GM18508 (cell line): ENCODE results near the gene LGALS16.
"Not testable (repeated sequence)": the region's sequence is repeated elsewhere in the genome, so short reads cannot be mapped to it uniquely, and the experiment has no call there.

Experiments
- ATAC-seq: cut with Tn5 transposase; IDR thresholded peaks from one replicate; pipeline ENCODE4 v1.9.1; 2021; ENCODE audit warnings: moderate number of reproducible peaks; ENCODE audit not compliant: insufficient read depth, unreplicated experiment

The LGALS16 gene

GRCh38 chr19:39676004-39676403 is 20.3 kb downstream of the LGALS16 start:
- no peak for ATAC-seq

DNA sequence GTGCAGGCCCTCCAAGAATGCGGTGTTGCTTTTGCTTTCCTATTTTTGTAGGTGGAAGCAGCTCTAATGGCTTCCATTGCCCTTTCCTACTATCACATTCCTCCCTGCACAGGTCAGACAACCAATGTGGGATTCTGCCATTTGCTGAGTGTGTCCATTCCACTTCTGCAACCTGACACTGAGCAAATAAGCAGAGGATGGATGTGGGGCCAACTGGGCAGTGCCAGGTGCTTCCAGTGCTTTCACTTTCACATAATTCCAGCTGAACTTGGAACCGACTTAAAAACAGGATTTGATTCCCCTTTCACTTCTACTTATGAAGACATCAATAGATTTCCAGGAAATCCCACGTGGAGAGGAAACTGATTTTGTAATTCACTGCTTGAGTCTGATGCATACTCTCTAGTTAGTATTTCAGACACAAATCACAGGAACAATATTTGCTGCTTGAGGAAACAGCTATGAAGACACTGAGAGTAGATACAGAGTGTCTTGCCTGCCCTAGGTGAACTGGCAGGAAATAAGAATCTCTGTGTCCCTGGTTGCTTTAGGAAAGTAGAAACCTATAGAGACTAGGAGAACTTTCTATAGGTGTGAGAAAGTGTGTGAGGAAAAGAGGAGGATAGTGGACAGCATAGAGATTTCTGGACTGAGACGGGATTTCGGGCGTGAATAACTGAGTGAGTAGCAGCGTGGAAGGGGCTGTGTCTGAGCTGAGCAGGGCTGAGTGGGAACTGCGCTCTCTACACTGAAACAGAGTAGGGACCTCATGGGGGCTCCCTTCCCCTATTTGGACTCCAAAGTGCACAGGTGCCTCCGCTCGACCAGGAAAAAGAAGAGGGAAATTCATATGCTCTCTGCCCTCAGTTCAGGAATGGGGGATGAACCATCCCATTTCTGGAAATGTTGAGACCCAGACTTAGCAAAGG is 22.5 kb downstream of the LGALS16 start:
- ATAC-seq = no peak

GRCh38 chr19:39679056-39679790 is 23.5 kb downstream of the LGALS16 start:
- ATAC-seq = no peak

DNA sequence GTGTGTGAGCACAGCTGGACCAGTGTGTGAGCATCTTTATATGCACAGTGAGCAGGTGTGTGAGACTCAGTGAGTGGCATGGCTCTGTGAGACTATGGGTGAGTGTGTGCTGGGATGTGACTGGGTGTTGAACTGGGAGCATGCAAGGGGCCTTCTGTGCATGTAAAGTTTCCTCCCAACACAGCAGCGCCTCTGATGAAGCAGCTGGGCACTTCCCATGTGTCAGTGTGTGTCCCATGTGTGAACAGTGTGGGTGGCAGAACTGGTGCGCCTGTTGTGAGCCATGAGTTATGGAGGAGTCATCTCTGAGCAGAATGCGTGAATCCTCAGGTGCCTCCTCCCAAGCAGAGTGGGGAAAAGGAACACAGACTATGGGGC is 24.1 kb downstream of the LGALS16 start:
- no peak for ATAC-seq

DNA sequence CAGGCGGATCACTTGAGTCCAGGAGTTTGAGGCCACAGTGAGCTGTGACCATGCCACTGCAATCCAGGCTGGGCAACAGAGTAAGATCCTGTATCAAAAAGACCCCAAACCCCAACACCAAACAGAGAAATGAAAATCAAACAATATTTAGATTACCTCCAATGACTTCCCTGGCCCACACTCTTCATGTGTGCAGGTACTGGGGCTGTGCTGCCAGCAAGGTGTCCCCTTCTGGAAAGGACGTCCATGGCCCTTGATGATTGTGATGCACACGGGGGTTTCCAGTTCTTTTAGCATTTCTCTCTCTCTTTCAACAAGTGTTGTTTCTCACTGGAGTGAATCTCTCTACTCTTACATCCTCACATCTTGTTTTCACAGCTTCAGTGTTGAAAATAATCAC is 24.9 kb downstream of the LGALS16 start:
- ATAC-seq = no peak

DNA sequence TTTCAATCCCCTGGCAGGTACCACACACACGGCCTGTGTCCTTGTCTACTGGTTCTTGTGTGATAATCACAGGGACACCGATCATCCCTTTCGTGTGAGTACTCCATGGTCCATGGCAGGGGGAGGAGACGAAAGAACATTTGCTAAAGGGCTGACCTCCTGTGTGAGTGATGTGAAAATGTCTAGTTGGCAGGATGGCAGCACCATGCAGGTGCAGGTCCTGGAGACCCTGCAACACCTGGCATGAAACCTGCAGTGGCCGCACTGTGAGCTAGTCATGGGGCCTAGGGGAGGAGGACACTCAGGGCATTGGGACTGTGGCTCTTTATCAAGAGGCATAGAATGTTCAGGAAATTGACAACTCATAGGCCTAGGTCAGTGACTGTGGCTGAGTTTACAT is 25.7 kb downstream of the LGALS16 start:
- no peak for ATAC-seq

- no peak for ATAC-seq
Observed at GRCh38 chr19:39684267-39684666, 28.6 kb downstream of the LGALS16 start.

GRCh38 chr19:39686739-39687138 is 31.0 kb downstream of the LGALS16 start:
- ATAC-seq = no peak

DNA sequence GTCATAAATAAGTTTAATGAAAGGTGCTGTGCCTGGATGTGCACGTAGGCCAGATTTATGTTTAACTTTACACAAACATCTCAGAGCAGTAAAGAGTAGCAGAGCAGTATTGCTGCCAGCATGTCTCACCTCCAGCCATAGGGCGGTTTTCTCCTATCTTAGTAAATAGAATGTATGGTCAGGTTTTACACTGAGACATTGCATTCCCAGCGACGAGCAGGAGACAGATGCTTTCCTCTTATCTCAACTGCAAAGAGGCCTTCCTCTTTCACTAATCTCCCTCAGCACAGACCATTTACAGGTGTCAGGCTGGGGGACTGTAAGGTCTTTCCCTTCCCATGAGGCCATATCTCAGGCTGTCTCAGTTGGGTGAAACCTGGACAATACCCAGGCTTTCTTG is 32.9 kb downstream of the LGALS16 start:
- ATAC-seq = not testable (repeated sequence)

DNA sequence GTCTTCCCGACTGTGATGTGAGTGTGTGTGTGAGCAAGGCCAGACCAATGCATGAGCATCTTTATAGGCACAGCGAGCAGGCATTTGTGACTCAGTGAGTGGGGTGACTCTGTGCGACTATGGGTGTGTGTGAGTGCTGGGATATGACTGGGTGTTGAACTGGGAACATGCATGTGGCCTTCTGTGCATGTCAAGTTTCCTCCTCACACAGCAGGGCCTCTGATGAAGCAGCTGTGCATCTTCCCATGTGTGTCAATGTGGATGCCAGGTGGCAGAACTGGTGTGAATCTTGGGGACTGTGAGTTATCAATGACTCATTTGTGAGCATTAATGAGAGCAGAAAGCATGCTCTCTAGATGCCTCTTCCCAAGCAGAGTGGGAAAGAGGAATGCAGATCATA is 36.5 kb downstream of the LGALS16 start:
- no peak for ATAC-seq

DNA sequence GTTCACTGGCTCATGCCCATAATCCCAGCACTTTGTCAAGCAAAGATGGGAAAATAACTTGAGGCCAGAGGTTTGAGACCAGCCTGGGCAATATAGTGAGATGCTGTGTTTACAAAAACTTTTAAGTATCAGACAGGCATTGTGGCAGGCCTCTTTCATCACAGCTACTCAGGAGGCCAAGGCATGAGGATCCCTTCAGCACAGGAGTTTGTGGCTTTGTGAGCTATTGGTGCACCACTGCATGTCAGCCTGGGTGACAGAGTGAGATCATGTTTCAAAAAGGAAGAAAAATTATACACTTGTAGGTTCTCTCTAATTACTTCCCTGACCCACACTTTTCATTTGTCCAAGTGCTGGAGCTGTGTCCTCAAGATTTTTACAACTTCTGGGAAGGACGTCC is 37.1 kb downstream of the LGALS16 start:
- ATAC-seq = no peak

GRCh38 chr19:39695759-39696158 is 40.0 kb downstream of the LGALS16 start:
- no peak for ATAC-seq

GRCh38 chr19:39696387-39696786 is 40.7 kb downstream of the LGALS16 start:
- ATAC-seq = no peak

- ATAC-seq = no peak
Observed at GRCh38 chr19:39698535-39698934, 42.8 kb downstream of the LGALS16 start.

DNA sequence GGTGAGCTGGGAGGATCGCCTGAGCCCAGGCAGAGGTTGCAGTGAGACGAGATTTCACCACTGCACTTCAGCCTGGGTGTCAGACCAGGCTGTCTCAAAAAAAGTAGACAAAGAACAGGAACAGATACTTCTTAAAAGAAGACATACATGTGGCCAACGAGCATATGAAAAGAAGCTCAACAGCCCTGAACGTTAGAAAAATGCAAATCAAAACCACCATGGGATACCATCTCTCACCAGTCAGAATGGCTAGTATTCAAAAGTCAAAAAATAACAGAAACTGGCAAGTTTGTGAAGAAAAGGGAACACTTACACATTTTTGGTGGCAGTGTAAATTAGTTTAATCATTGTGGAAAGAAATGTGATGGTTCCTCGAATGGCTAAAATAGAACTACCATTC is 45.6 kb downstream of the LGALS16 start:
- no peak for ATAC-seq

- ATAC-seq = no peak
Observed at GRCh38 chr19:39704181-39705044, 48.7 kb downstream of the LGALS16 start, which contains the start of gene LGALS14. Gene LGALS14, plus strand, starts transcription at chr19:39704481. Its CDS starts 48 bp downstream, at chr19:39704529.

DNA sequence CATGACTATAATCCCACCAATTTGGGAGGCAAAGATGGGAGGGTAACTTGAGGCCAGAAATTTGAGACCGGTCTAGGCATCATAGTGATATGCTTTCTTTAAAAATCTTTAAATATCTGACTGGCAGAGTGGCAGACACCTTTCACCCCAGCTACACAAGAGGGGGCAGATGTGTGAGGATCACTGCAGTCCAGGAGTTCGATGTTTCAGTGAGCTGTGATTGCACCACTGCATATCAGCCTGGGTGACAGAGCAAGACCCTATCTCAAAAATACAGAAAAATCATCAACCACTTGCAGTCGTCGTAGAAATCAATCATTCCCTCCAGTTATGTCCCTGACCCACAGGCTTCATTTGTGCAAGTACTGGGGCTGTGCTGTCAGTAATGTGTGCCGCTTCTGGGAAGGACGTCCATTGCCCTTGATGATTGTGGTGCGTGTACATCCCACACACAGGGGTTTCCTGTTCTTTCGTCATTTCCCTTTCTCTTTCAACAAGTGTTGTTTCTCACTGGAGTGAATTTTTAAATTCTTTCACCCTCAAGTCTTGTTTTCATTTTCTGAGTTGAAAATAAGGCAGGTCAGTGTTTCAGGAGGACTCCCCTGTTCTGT is 50.0 kb downstream of the LGALS16 start:
- ATAC-seq = no peak

GRCh38 chr19:39708594-39708993 is 52.9 kb downstream of the LGALS16 start:
- no peak for ATAC-seq

DNA sequence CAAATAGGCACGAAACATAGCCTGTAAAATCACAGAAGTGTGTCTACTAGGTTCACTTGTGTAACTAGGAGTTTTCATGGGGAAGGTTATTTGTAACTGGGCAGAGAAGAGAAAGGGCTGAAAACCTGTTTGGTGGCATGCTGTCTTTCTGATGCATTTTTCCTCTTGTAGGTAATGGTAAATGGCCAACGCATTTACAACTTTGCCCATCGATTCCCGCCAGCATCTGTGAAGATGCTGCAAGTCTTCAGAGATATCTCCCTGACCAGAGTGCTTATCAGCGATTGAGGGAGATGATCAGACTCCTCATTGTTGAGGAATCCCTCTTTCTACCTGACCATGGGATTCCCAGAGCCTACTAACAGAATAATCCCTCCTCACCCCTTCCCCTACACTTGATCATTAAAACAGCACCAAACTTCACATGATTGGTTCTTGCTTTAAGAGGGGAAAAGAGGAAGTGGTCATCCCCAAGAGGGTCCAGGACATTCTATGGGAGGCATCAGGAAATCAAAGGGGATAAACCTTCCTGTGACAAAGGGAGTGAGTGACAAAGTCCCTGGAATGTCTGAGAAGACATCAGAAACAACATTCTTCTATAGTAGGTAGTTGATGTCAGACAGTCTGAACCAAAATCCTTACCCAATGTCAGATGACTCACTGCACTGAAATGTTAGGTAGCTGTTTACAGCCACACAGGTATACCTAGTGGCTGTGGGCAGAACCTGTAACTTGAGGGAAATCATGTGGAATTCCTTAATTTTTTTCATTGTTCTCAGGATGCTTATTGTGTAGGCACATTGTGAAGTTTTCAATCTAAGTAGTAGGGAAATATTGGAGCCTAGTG is 53.5 kb downstream of the LGALS16 start:
- no peak for ATAC-seq
